ENCODE data around the gene ITGB7. TPM values are rescaled to one million over a fixed set of nuclear protein-coding genes. Genes with fewer than 3 reads are reported as not detected.

The ITGB7 gene
- total RNA-seq, 1 experiment from 2014 or later, result 0.09 TPM

DNA sequence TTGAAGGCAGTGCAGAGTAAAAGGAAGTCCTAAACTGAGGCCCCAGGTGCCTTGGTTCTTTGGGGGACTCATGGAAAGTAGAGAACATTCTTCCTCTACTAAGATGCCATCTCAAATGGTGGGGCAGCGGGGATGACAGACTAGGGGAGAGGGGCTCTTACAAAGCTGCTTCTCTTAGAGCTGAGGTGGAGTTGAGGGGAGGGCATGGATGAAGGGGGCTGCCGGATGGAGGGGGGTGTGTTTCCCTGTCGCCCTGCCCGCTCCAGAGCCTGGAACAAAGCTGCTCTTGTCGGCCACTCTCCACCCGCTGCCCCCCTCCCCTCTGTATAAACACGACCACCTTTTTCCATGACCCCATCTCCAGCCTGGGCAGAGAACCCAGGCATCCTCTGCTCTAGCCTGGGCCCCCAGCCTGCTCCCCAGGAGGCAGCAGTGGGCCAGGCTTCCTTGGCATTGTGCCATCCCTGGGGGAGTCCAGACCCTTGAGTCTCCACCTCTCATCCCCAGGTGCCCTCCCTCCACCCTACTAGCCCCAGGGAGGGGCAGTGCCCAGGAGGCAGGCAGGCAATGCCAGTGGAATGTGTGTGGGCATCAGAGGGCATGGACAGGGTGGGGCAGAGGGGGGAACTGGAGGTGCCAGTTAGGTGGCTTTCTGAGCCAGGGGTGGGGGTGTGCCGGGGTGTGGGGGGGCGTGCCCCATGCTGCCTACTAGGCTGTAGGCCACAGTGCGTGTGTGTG is 23.2 kb upstream of the ITGB7 start:
- DNase-seq (ENCODE audit: low spot score), result no peak

DNA sequence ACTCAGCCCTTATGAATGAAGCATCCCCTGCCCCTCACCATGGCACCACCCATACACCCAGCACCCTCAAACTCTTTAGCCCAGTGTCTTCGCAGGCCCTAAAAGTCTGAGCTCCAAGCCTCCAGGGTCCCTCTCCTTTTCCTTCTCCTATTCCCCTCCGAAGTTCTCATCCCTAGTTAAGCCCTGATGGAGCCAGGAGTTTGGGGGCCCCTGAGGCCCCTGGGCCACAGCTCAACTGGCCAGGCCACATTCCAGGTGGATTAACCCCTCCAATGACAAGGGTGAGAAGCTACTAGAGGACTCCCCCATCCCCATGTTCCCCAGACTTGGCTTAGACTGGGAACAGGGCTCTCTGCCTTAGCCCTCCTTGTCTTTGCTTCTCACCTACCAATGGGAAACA is 22.4 kb upstream of the ITGB7 start:
- no peak for DNase-seq (ENCODE audit: low spot score)

GRCh38 chr12:53227836-53228235 is 20.8 kb upstream of the ITGB7 start:
- DNase-seq (ENCODE audit: low spot score), result no peak

DNA sequence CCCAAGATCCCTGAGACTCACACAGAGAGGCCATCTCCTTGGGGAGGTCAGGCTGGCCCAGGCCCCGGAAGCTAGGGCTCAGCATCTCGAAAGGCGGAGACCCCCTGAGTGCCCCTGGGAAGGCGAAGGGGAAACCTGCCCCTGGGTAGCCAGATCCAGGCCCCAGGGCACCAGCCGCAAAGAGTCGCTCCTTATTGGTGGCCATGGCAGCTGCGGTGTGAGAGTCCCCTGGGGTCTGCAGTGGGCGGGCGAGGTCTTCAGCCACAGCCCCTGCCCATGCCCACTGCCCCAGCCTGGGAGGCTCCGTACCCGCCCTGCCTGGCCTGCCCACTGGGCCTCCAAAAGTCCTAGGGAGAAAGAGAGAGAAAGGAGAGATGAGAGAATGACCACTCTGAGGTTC is 20.3 kb upstream of the ITGB7 start:
- DNase-seq (ENCODE audit: low spot score), result no peak

DNA sequence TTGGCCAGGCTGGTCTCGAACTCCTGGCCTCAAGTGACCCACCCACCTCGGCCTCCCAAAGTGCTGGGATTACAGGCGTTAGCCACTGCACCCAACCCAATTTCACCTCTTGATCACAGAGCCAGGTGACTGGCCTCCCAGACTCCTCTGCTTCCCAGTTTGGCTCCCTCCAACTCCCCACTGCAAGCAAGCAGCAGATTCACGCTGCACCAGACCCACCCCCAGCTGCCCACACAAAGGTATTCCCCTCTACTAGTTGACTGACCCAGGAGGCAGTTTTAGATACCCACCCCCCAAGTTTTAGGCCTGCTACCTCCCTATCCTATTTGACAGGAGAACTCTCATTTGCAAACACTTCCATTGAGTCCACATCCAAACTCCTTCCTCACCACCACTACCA is 19.8 kb upstream of the ITGB7 start:
- no peak for DNase-seq (ENCODE audit: low spot score)

DNA sequence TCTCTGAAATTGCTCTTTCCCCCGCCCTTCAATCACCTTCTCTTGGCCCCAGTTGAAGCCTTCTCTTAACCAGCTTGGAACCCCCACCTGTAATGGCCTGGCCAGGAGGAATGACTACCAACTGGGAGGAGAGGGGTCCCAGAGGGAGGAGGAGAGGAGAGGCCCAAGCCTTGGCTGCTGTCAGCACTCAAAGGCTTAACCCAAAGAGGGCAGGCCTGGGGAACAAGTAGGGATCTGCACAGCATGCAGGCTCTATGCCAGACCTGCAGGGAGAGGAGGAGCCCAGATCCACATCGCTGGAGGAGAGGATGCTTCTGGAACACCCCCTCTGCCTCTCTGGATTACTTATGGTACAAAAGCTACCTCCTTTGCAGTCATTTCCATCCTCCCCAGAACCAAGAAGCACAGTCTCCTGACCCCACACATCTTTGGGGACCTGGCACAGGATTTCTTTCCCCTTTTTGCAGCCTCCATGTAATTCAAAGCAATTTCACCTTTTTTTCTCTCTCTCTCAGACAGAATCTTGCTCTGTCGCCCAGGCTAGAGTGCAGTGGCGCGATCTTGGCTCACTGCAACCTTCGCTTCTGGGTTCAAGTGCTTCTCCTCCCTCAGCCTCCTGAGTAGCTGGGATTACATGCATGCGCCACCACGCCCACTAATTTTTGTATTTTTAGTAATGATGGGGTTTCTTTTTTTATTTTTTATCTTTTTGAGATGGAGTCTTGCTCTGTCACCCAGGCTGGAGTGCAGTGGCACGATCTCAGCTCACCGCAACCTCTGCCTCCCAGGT is 18.8 kb upstream of the ITGB7 start:
- DNase-seq (ENCODE audit: low spot score), result no peak

DNA sequence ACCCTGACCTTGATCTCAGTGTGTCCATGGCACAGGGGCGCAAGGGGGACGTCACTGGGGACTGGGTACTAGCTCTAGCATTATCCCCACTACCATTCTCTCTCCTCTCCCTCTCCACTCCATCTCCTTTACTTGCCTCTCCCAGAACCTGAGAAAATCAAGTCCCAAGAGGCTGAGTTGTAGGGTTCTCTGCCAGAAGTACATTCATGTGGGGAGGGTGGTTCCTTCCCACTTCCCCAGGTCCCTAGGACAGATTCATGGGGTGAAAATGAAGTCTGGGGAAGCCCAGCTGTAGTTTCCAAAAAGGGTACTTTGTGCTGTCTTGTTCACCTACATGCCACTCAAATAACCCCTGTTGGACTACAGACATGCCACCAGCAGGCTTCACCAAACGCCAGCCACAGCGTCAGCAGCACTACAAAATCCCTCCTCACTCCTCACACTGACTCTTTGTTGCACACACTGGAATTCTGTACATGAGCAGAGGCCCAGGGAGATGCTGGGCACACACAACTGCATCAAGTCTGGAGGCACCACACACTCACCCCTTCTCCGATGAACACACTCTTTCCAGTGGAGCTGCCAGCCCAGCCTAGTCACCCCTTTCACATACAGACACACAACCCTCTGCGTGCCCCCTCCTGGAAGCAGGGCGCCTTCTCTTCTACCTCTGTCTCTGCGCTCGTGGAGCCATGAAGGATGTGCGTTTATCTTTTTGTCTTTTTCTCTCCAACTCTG is 18.0 kb upstream of the ITGB7 start:
- no peak for DNase-seq (ENCODE audit: low spot score)

DNA sequence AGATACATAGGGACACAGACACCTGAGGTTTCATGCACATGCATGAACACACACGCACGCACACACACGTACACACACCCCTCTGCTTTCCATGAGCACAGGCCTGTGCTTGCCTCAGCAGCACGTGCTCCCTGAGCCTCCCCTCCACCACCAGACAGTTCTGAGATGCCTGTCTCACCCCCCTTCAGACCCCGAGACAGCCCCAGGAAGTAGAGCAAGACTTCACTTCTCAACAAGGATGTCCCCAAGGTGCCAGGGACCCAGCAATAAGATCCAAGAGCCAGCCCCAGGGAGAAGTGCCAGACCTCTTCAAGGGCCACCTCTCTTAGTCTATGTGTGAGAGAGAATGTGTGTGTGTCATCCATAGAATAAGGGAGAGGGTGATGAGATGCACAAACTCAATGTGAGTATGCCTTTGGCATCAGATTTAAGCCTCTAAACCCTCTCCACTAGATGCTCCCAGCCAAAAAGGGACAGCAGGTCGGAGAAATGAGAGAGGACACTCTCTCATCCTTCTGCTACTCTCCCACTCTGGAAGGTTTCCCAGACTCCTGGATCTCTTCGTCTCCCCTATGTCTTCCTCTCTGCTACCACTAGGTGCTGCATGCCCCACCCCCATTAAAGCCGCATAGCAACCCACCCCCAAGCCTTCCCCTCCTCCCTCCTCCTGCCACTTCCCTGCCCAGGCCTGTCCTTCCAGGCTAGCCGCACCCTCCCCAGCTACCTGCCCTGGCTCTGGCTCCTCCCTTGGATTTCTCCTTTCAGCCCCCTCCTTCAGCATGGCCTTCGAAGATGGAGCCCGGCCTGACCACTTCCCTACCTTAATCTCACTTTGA is 17.2 kb upstream of the ITGB7 start:
- DNase-seq (ENCODE audit: low spot score), result no peak

GRCh38 chr12:53223389-53224060 is 16.5 kb upstream of the ITGB7 start:
- no peak for DNase-seq (ENCODE audit: low spot score)

DNA sequence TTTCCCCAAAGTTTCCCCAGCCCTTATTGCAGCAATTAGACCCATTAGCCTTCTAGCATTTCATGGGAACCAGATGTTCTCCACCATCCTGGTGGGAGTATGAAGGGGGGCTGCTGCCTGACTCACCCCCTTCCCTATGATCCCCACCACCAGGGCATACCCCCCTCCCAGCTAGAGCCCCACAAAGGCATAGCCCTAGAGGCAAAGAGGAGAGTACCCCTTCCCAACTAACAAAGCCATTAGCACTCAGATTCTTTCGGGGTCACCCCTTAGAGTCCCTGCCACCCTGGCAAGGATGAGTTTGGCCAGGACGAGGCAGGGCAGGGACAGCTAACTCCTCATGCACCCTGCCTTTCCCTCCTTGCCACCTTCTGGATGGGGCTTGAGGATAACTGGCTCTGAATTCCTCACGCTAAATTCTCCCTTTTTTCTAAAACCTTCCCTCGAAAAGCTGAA is 15.8 kb upstream of the ITGB7 start:
- no peak for DNase-seq (ENCODE audit: low spot score)

- DNase-seq (ENCODE audit: low spot score), result no peak
Measured at GRCh38 chr12:53222170-53222721, 15.2 kb upstream of the ITGB7 start.

GRCh38 chr12:53221203-53222080 is 14.4 kb upstream of the ITGB7 start:
- peak; percentile 25 for DNase-seq (ENCODE audit: low spot score)

- peak; percentile 87 for DNase-seq (ENCODE audit: low spot score)
Measured at GRCh38 chr12:53220694-53221202, 13.7 kb upstream of the ITGB7 start.

DNA sequence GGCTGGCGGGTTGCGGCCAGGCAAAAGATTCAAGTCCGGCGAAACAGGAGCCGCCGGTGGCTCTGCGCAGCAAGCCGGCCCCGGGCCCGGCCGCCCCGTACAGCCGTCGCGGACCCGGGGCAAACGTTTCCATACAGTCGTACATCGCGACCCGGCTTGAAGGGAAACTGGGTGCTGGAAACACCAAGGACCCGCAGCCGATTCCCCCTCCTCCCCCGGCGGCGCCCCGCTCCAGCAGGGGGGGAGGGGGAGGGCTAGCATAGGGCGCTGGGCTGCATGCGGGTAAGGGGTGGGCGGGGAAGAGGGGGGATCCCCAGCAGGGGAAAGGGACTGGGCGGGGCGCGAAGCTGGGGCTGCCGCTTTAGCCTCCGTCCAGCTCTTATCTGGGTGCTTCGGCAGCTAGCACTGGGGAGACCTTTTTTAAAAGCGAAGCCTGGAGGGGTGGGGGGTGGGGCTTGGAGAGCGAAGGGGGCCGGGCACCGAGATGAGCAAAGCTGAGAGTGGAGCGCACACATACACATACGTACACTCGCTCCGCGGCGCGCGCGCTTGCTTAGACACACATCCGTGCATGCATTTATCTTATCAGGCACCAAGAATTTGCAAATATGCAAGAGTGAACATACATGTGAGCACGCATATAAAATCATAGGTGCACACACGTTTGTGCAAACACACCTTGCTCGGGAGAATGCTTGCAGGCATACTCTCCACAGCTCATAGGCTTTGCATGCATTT is 13.1 kb upstream of the ITGB7 start:
- DNase-seq (ENCODE audit: low spot score), result no peak

- DNase-seq (ENCODE audit: low spot score), result no peak
Measured at GRCh38 chr12:53219292-53219955, 12.4 kb upstream of the ITGB7 start.

- DNase-seq (ENCODE audit: low spot score), result no peak
Measured at GRCh38 chr12:53218551-53219291, 11.7 kb upstream of the ITGB7 start.

DNA sequence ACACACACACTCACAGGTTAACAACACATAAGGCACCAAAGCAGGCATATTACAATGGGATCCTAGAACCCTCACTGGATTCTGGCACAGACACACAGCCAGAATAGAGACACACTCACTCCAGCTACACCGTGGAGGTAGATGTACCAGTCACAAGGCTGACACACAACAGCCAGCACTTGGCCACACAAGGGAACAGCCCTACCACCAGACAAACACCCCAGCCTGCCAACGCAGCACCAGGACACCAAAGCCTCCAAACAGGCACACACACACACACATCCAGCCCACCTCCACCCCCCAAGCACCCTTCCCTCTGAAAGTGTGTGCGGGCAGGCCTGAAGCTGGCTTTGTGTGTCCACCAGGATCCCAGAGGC is 10.9 kb upstream of the ITGB7 start:
- DNase-seq (ENCODE audit: low spot score), result no peak

All from A172 (cell line).